ENCODE data around the gene LDHAL6B. TPM values are rescaled to one million over a fixed set of nuclear protein-coding genes. Genes with fewer than 3 reads are reported as not detected.

The LDHAL6B gene
- polyA plus RNA-seq, 1 donor (not counting 4 experiments of a cell fraction or from before 2014, with no cell fraction given), result not detected

GRCh38 chr15:59237119-59237855 lies 30.6 kb downstream of the LDHAL6B start:
- TF ChIP-seq EZH2 (IDR thresholded peaks at IDR 0.05; ENCODE audit: low read length) (no peak), CTCF (optimal IDR thresholded peaks at IDR 0.05 in 1 of 3, IDR thresholded peaks at IDR 0.05 in 1 of 3, conservative IDR thresholded peaks at IDR 0.05 in 1 of 3; ENCODE audit: extremely low read depth in 1 of 3, insufficient read depth in 2 of 3, low read length in 3 of 3) (no peak)
- H3K79me2 ChIP-seq (ENCODE audit: control insufficient read depth, insufficient read depth, low read length), result peaks cover 30% of the 10 kb centered on the region
- H3K9me3 ChIP-seq (ENCODE audit: control insufficient read depth, low read depth, low read length), result no peaks in the 10 kb centered on the region
- no peaks in the 10 kb centered on the region for H3K9me1 ChIP-seq (ENCODE audit: control insufficient read depth, extremely low read depth, insufficient read depth, low read length)
- H3K27me3 ChIP-seq (ENCODE audit: control insufficient read depth, extremely low read depth, insufficient read depth, low read length), result no peaks in the 10 kb centered on the region
- DNase-seq (ENCODE audit: low read depth, low spot score) (no peak), FAIRE-seq (no peak)
- H3K36me3 ChIP-seq (ENCODE audit: control insufficient read depth in 2 of 2, extremely low read depth in 1 of 2, insufficient read depth in 2 of 2, low read length in 2 of 2), result peaks cover 9 to 15% of the 10 kb centered on the region in 2 experiments
- H3K4me1 ChIP-seq (ENCODE audit: control insufficient read depth, extremely low read depth, insufficient read depth, low read length), result peaks cover 6% of the 10 kb centered on the region
- H2AFZ ChIP-seq (ENCODE audit: control insufficient read depth, low read length), result no peak overlapping the region
- no peak overlapping the region for H3K4me2 ChIP-seq (ENCODE audit: control insufficient read depth, extremely low read depth, insufficient read depth, low read depth, low read length)
- no peak overlapping the region for H3K27ac ChIP-seq (ENCODE audit: control insufficient read depth, insufficient read depth, low read length)
- no peak overlapping the region for H3K9ac ChIP-seq (ENCODE audit: control insufficient read depth, extremely low read depth, insufficient read depth, low read length)
- H4K20me1 ChIP-seq (ENCODE audit: control insufficient read depth, extremely low read depth, insufficient read depth, low read length), result peaks cover 5% of the 10 kb centered on the region
- no peak overlapping the region for H3K4me3 ChIP-seq (ENCODE audit: control insufficient read depth in 2 of 3, extremely low read depth in 1 of 3, insufficient read depth in 2 of 3, low read depth in 1 of 3, low read length in 3 of 3)
- dilution Hi-C loops (cut with MboI; ENCODE audit: extremely low pct_ligation_motif_present, low sequenced_read_pairs), result no loop called here

- Histone ChIP-seq H3K27me3 (ENCODE audit: control insufficient read depth, extremely low read depth, insufficient read depth, low read length) (no peaks in the 10 kb centered on the region), H3K4me2 (ENCODE audit: control insufficient read depth, extremely low read depth, insufficient read depth, low read depth, low read length) (no peak overlapping the region), H3K9ac (ENCODE audit: control insufficient read depth, extremely low read depth, insufficient read depth, low read length) (no peak overlapping the region), H3K9me1 (ENCODE audit: control insufficient read depth, extremely low read depth, insufficient read depth, low read length) (no peaks in the 10 kb centered on the region), H3K4me1 (ENCODE audit: control insufficient read depth, extremely low read depth, insufficient read depth, low read length) (no peaks in the 10 kb centered on the region), H3K9me3 (ENCODE audit: control insufficient read depth, low read depth, low read length) (no peaks in the 10 kb centered on the region), H3K4me3 (ENCODE audit: control insufficient read depth in 2 of 3, extremely low read depth in 1 of 3, insufficient read depth in 2 of 3, low read depth in 1 of 3, low read length in 3 of 3) (no peak overlapping the region), H3K79me2 (ENCODE audit: control insufficient read depth, insufficient read depth, low read length) (peaks cover 34% of the 10 kb centered on the region), H2AFZ (ENCODE audit: control insufficient read depth, low read length) (no peak overlapping the region), H3K36me3 (ENCODE audit: control insufficient read depth in 2 of 2, extremely low read depth in 1 of 2, insufficient read depth in 2 of 2, low read length in 2 of 2) (peaks cover 11 to 15% of the 10 kb centered on the region in 2 experiments), H3K27ac (ENCODE audit: control insufficient read depth, insufficient read depth, low read length) (no peak overlapping the region), H4K20me1 (ENCODE audit: control insufficient read depth, extremely low read depth, insufficient read depth, low read length) (no peaks in the 10 kb centered on the region)
- no peak for DNase-seq (ENCODE audit: low read depth, low spot score)
- peak; percentile 52 for FAIRE-seq
- TF ChIP-seq CTCF (optimal IDR thresholded peaks at IDR 0.05 in 1 of 3, IDR thresholded peaks at IDR 0.05 in 1 of 3, conservative IDR thresholded peaks at IDR 0.05 in 1 of 3; ENCODE audit: extremely low read depth in 1 of 3, insufficient read depth in 2 of 3, low read length in 3 of 3) (no peak), EZH2 (IDR thresholded peaks at IDR 0.05; ENCODE audit: low read length) (no peak)
- dilution Hi-C loops (cut with MboI; ENCODE audit: extremely low pct_ligation_motif_present, low sequenced_read_pairs), result no loop called here
Observed at GRCh38 chr15:59237924-59238331, 31.3 kb downstream of the LDHAL6B start.

Measured in keratinocyte (primary cell).